Measurements from ENCODE around the gene GID4.
"Not testable (repeated sequence)": the region's sequence is repeated elsewhere in the genome, so short reads cannot be mapped to it uniquely, and the experiment has no call there.

Gene GID4

DNA sequence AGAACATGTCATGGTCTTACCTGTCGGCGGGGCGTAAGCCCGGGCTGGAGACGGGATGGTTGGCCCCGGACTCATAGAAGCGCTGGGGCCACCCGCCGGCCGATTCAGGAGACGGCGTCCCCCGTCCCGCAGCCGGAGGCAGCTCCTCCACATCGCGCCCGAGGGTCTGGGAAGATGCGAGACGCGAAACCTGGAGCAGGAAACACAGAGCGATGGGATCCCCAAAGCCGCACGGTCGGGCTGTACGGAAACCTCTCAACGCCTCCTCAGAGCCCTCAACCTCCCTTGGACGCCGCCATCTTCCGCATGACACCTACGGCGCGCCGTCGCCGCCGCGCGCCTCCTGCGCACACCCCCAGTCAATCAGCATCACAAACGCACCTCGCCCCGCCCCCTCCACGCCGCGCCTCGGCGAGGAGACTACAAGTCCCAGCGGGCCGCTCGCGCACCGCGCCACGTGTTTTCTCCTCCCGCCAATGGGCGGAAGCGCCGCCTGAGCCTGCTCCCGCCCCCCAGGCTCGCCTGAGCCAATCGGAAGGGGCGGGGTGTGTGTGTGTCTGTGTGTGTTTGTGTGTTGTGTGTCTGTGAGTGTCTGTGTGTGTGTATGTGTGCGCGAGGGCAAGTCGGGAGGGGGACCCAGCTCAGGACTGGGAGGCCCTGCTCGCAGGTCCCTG lies at the start of gene GID4, which contains the start of gene ATPAF2:
Gene GID4 (plus strand): TSS at position 548 of the 674 bp plus-strand sequence. CDS start 57 bp downstream, at position 605.
Gene ATPAF2 (minus strand): TSS at position 308 of the 674 bp plus-strand sequence. CDS start 155 bp downstream, at position 153.
- peak; percentile 99 to 100 for DNase-seq

DNA sequence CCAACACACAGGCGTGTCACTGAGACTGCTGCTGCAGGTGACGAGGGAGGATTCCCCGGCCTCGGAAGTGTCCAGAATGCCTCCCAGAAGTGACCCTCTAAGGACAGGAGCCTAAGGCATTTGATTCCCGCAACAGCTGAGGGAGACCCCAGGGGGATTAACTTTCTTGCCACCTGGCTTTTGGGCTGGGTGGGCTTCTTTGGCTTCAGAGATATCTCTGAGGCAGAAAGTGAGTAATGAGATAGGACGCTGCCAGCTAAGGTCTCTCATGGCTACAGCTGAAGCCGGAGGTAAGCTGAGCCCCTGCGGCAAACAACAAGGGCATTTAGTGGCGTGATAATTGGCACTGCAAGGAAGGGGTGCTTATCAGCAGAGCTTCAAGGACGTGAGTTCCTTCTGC lies 49.6 kb upstream of the GID4 start:
- DNase-seq = no peak

DNA sequence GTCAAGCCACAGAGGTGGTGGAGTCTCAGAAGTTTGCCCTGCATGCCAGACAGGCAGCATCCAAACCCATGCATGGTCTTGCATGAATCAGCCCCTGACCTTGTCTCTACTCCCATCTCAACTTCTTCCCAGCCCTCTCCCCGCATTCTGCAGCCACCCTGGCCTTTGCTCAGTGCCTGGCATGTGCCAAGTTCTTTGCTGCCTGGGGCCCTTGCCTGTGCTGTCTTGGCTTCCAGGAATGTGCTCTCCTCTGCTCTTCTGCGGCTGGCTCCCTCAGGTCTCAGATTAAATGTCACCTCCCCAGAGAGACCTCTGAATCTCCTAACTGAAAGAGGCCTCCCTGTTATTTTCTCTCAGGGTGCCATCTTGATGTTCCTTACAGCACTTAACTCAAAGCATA lies 48.9 kb upstream of the GID4 start:
- no peak for DNase-seq

DNA sequence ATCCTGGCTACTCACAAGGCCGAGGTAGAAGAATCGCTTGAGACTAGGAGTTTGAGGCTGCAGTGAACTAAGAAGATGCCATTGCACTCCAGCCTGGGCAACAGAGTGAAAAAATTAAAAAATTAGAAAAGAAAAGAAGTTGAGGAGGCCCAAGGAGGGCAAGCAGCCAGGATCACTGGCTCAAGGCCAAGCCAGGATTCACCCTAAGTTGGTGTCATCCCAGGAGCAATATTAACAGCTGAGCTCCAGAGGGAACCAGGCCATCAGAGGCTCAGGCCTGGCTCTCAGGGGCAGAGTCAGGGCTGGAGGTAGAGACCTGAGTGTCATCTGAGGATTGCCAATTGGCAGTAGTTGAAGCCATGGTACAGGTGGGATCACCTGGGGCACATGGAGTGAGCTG lies 45.8 kb upstream of the GID4 start:
- DNase-seq = no peak

DNA sequence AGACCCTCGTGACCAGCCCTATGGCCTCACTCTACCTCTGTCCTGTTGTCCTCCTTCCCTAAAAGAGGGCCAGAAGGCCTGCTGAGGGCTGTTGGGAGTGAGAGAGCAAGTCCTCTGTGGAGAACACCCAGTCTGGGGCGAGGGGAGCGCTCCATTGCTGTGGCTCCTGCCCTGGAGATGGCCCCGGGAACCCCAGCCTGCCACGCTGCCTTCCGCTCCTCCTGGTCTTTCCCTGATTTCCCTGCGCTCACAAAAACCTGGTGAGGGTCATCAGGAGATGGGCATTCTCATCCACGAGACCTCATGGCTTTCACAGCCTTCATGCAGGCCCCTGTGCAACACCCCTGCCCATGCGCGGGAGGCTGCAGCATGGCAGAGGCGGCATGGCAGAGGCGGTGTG lies 45.4 kb upstream of the GID4 start:
- DNase-seq = no peak

DNA sequence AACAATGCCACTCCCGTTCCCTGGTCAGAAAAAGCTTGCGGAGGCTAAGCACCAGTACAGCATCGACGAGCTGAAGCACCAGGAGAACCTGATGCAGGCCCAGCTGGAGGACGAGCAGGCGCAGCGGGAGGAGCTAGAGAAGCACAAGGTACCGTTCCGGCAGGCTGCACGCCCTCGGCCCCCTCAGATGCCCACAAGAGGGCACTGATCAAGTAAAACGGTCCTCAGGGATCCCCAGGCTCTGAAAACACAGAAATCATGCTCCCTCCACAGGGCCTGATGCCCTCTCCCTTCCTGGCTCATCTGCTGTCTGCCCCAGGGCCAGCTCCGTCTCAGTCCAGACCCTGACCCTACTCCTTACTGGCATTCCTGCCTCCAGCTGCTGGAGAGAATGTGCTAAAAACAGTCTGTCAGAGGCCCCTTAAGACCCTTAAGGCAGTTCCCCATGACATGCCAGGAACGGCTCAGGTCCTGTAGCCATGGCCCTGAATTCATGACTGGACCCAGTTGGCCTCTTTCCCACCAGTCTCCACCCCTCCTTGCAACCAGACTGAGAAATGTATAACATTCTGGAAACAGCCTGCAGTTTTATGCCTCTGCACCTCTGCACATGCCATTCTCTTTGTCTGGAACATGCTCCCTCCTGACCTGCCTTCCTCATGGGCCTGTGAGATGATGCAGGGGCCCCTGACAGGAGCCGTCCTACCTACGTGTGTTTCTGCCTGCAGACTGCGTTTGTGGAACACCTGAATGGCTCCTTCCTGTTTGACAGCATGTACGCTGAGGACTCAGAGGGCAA lies 44.7 kb upstream of the GID4 start:
- peak in 1 of 2 donors; percentile 10 for DNase-seq

DNA sequence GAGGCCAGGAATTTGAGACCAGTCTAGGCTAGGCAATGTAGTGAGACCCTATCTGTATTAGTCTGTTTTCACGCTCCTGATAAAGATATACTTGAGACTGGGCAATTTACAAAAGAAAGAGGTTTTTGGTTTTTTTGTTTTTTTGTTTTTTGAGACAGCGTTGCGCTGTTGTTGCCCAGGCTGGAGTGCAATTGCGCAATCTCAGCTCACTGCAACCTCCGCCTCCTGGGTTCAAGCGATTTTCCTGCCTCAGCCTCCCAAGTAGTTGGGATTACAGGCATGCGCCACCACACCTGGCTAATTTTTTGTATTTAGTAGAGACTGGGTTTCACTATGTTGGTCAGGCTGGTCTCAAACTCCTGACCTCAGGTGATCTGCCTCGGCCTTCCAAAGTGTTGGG lies 43.3 kb upstream of the GID4 start:
- not testable (repeated sequence) for DNase-seq

DNA sequence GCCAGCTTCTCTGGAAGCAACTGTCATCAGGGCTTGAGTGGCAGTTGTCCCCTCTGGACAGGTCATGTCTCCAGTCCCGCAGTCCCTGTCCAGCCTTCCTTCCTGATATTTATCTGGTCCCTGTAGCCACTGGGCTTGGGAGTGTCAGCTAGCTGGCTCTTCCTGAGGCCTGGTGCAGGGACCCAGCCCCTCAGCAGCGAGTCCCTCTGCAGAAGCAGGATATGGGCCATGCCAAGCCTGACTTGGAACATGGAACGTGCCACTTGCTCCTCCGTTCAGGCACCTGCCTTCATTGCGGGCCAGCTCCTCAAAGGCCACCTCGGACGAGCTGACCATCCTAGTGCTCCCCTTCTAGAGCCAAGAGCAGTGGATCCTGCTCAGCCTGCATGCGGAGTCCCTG lies 40.3 kb upstream of the GID4 start:
- no peak for DNase-seq

DNA sequence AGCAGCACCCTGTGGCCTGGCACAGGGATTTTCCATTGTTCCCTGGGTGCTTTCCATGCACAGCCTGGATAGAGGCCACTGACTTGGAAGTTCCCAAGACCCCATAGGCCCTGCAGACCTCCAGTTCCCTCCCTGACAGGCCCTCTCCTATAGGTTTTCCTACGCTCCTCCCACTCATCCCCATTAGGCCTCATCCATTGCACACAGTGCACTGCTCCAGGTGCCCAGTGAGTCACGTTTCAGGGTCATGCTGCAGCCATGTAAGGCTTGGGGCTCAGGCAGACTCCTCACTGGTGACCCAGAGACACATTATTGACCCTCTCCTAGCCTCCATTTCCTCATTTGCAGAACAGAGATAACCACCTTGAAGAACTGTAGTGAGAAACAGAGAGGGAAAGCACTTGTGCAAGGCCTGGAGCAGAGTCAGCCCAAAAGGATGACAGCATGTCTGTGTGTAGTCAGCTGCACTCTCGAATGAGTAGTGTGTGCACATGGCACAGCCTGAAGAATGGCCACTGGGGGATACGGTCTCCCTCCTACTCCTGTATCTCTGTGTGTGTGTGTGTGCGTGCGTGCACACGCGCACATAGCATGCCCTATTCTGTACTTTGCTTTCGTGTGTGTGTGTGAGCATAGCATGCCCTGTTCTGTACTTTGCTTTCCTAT lies 39.7 kb upstream of the GID4 start:
- no peak for DNase-seq

DNA sequence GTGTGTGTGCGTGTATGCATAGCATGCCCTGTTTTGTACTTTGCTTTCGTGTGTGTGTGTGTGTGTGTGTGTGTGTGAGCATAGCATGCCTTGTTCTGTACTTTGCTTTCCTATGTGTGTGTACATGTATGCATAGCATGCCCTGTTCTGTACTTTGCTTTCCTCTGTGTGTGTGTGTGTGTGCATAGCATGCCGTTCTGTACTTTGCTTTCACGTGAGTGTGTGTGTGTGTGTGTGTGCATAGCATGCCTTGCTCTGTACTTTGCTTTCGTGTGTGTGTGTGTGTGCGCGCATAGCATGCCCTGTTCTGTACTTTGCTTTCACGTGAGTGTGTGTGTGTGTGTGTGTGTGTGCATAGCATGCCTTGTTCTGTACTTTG lies 39.2 kb upstream of the GID4 start:
- DNase-seq = no peak

DNA sequence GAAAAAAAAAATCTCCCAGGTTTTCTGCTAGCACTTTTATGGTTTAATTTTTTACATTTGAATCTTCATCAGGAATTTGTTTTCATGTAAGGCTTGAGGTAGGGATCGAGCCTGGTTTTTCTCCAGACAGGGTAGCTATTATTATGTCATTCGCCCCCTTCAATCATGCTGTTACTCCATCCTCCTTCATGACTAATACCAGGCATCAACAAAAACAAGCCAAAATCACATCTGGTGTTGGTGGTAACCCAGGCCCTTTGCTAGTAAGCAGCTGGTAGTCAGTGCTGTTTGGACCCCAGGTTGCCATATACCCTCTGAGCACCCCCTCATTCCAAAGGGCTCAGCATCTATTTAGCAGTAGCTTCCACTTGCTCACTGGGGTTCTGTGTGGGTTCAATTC lies 37.0 kb upstream of the GID4 start:
- no peak for DNase-seq

DNA sequence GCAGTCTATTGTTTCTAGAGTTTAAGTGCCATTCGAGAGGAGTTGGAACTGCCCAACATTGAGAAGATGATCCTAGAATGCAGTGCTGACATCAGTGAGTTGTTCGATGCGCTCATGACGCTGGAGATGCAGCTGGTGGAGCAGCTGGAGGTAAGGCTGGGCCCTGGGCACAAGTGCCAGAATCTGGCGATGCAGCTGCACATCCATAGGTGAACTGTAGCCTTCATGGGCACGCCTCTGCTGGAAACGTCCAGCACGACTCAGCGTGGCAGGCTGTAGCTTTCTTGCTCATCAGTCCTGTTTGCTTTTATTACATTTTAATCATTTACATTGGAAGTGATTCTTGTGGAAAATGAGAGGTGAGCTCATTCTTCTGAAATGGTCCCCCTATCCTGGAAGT lies 34.9 kb upstream of the GID4 start:
- no peak for DNase-seq

DNA sequence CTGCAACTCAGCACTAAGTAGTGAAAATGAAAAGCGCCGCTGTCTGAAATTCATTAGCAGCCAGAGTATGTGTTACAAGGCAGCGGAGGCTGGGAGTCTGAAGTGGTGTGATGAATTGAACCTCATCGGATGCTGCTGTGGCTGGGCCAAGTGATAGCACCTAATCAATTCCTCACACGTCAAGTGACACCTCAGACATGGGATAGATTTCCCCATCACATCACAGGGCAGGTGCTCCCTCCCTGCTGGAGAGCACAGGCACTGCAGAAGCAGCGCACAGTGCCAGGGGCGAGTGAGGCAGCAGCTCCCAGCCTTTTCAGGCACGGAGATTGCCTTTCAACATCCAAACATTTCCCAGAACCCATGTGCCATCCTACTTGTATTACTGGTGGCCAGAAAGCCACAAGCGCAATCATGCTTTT lies 34.3 kb upstream of the GID4 start:
- no peak for DNase-seq

DNA sequence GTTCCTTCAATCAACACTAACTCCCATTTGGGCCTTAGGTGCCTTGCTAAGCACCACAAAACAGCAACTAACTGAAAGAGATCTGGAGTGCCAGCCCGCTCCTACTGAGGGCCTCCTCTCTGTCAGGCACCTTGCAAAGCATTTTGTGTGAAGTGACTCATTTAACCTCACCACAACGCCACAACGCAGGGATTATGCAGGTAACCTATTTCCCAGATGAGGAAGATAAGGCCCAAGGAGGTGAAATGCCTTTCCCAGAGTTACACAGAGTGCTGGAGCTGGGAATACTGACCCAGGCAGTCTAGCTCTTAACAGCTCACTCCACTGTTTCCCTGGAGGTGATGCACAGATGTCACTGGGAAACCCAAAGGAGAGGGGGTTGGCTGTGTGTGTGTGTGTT lies 33.7 kb upstream of the GID4 start:
- DNase-seq = no peak

DNA sequence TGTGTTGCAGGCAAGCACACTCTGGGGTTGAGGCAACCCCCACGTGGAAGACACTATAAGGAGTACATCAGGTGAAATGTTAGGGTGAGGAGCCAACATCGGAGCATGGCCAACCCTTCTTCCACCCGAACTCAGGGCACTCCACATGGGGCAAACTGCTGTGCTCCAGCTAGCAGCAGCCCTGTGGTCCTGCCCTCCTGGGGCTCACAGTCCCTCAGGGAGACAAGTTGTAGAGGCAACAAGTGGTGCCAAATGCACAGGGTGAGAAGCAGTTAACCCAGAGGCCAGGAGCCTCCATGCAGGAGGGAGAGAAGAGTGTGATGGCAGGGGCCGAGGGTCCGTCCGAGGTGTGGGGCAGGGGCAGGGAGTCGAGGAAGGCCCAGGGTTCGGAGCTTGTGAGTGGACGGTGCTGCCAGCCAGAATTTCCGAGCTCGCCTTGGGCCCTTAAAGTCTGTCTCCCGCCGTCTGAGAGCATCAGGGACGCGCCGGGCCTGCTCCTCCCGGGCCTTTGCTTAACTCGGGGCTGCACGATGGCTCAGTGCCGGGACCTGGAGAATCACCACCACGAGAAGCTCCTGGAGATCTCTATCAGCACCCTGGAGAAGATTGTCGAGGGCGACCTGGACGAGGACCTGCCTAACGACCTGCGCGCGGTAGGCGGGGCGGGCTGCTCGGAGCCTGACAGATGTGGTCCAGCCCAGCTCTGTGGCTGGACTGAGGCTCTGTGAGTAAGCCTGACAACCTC lies 32.5 kb upstream of the GID4 start:
- no peak for DNase-seq

DNA sequence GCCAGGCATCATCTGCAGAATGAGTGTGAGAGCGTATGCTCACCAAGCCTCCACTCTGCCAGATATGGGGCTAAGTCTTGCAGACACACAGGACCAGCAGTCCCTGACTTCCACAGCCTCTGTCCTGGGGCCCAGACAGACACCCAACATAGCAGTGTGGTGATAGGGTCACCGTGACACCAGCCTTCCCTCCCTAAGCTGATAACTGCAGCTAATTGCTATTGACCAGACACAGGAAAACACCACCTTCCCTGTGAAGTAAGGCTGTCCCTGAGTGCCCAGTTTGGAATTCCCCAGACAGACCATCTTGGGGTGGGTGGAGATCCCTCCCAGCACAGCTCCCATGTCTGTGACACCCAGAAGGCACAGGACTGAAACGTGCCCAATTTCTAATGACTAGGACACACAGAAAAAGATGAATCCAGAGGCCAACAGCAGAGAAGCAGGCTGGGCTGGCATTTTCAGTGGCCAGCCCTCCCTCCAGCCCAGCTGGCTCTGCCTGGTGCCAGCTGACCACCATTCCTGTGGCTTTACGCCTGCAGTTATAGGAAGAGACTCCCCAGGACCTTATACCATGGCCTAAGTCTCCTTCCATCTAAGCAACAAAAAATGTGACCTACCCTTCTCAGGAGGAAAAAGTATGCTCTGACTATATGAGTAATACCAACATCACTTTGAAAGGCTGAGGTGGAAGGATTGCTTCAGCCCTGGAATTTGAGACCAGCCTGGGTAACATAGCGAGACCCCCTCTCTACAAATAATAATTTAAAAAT lies 30.5 kb upstream of the GID4 start:
- no peak for DNase-seq

DNA sequence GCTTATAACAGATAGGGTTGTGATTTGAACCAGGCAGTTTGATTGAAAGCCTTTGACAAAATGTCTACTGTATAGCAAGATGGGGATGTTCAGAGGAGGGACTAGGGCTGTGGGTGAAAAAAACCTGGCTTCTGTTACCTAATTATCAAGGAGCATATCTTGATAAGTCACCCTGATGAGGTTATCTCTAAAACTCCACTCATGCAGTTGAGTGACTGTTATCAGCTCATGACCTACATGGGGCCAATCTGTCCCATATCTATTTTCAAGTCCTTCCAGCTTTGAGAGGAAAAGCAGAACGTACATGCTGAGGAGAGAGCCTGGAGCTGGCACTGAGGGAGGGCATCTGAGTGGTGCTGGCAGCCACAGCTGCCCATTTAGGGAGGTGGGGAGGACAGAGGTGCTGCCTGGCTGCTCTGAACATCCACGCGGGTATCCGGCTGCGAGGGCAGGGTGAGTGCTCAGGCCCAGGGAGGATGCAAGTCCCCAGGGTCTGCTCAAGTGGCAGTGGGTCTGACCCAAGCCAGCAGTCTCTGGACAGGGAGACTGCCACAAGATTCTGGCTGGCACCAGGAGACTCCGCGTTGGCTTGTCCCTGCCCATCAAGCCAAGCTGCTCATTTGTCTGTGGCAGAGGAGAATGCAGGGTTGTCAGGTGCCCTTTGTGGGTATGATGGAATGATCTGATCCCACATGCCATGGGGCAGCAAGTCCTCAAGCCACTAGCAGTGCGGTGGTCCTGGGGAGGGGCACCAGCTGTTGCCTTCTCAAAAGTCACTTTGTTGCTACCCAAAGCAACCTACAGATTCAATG lies 29.4 kb upstream of the GID4 start:
- DNase-seq = no peak

DNA sequence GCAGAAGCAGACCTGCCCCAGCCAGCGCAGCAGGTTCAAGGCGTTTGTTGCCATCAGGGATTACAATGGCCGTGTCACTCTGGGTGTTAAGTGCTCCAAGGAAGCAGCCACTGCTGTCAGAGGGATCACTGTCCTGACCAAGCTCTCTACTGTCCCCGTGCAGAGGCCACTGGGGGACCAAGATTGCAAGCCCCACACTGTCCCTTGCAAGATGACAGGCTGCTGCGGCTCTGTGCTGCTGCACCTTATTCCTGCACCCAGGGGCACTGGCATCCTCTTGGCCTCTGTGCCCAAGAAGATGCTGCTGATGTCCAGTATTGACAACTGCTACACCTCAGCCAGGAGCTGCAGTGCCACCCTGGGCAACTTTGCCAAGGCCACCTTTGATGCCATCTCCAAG lies 27.9 kb upstream of the GID4 start:
- no peak for DNase-seq

DNA sequence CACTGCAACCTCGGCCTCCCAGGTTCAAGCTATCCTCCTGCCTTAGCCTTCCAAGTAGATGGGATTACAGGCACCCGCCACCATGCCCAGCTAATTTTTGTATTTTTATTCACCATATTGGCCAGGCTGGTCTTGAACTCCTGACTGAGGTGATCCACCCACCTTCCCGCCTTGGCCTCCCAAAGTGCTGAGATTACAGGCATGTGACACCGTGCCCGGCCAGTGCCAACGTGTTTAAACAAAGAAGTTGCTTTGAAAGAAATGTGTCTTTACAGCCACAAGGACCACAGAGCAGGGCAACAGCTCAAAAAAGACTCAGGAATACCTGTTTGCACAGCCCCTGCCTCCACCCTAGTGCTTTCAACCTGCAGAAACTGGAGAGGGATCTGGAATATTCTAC lies 25.2 kb upstream of the GID4 start:
- no peak for DNase-seq

DNA sequence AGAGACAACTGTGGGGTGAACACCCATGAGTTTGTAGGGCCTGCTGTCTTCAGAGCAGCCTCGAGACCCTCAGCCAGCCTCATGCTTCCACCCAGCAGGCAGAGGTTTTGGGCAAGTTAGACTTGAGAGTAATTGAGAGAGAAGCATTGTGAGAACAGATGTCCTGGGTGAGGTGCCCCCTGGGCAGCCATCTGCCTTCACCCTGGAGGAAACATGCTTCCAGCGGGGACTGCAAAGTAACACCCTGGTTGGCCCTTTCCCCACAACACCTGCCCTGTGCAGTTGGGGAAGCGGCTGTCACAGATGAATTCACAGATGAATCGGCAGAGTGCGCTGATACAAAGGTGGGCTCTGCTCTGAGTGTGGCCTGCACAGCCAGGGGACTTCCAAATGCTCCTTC lies 23.6 kb upstream of the GID4 start:
- DNase-seq = no peak

DNA sequence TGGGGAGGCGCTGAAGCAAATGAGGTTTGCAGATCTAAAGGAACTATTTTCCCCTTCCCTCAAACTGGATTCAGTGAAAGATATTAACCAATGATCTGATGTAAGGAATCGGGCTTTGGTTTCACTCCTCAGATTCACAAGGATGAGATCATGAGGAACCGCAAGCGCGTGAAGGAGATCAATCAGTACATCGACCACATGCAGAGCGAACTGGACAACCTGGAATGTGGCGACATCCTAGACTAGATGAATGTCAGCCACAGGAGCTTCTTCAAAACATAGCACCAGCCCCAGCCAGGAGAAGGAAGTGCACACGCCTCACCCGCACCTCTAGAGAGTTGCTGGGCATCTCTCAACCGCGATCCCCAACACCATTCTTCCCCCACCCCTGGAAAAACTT lies 22.8 kb upstream of the GID4 start:
- no peak for DNase-seq

DNA sequence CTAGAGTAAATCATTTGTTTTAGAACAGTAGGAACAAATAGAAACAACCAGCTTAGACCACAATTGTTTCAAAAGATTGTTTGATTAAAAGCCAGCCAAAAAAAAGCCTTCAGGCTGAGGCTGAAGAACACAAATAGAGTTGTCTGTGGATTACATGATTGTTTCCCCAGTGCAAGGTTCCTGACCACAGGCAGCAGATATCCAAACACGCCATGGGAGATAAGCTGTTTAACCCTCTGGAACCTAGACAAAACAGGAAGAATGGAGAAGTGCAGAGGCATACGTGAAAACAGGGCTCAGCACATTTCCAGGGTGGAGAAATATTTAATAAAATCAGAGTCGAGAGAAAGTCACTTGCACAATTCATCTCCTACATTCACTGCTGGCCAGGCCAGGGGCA lies 21.2 kb upstream of the GID4 start:
- no peak for DNase-seq
